ENCODE data around the gene PPDPF. TPM values are rescaled to one million over a fixed set of nuclear protein-coding genes. Genes with fewer than 3 reads are reported as not detected.

The PPDPF gene
- total RNA-seq, 2 donors from 2014 or later = 66.4 to 96.9 TPM

- ATAC-seq (no peak), DNase-seq (ENCODE audit: low spot score) (no peak)
- Mint-ChIP-seq H3K4me1 (ENCODE audit: low read depth in 2 of 2) (no peaks in the 10 kb centered on the region), H3K4me3 (no peak overlapping the region), H3K36me3 (no peaks in the 10 kb centered on the region), H3K9me3 (no peaks in the 10 kb centered on the region), H3K27ac (no peak overlapping the region), H3K27me3 (peaks cover 0 to 11% of the 10 kb centered on the region in 2 donors)
Observed at GRCh38 chr20:63500151-63500901, 20.2 kb upstream of the PPDPF start.

- Mint-ChIP-seq H3K27me3 (peaks cover 0 to 11% of the 10 kb centered on the region in 2 donors), H3K4me1 (ENCODE audit: low read depth in 2 of 2) (no peaks in the 10 kb centered on the region), H3K27ac (no peak overlapping the region), H3K36me3 (no peaks in the 10 kb centered on the region), H3K4me3 (no peak overlapping the region), H3K9me3 (no peaks in the 10 kb centered on the region)
- DNase-seq (ENCODE audit: low spot score) (no peak), ATAC-seq (no peak)
Observed at GRCh38 chr20:63500902-63501817, 19.4 kb upstream of the PPDPF start.

GRCh38 chr20:63501818-63502670 is 18.5 kb upstream of the PPDPF start:
- ATAC-seq = no peak
- H3K9me3 Mint-ChIP-seq = no peaks in the 10 kb centered on the region
- peak; percentile 49 for DNase-seq (ENCODE audit: low spot score)
- no peak overlapping the region for H3K4me3 Mint-ChIP-seq
- no peaks in the 10 kb centered on the region for H3K4me1 Mint-ChIP-seq (ENCODE audit: low read depth in 2 of 2)
- H3K36me3 Mint-ChIP-seq = no peaks in the 10 kb centered on the region
- no peak overlapping the region for H3K27ac Mint-ChIP-seq
- H3K27me3 Mint-ChIP-seq = peaks cover 5 to 11% of the 10 kb centered on the region in 2 donors

GRCh38 chr20:63502671-63503172 is 17.8 kb upstream of the PPDPF start:
- DNase-seq (ENCODE audit: low spot score) (peak; percentile 22), ATAC-seq (no peak)
- H3K36me3 Mint-ChIP-seq = no peaks in the 10 kb centered on the region
- H3K27me3 Mint-ChIP-seq = peaks cover 5 to 11% of the 10 kb centered on the region in 2 donors
- H3K27ac Mint-ChIP-seq = no peak overlapping the region
- no peaks in the 10 kb centered on the region for H3K4me1 Mint-ChIP-seq (ENCODE audit: low read depth in 2 of 2)
- no peaks in the 10 kb centered on the region for H3K9me3 Mint-ChIP-seq
- no peak overlapping the region for H3K4me3 Mint-ChIP-seq

- Mint-ChIP-seq H3K4me3 (no peak overlapping the region), H3K9me3 (no peaks in the 10 kb centered on the region), H3K36me3 (no peaks in the 10 kb centered on the region)
Observed at GRCh38 chr20:63503524-63503923, 17.0 kb upstream of the PPDPF start.

GRCh38 chr20:63504642-63505041 is 15.9 kb upstream of the PPDPF start:
- Mint-ChIP-seq H3K4me1 (ENCODE audit: low read depth in 2 of 2) (no peaks in the 10 kb centered on the region), H3K36me3 (no peaks in the 10 kb centered on the region), H3K4me3 (no peak overlapping the region), H3K9me3 (no peaks in the 10 kb centered on the region), H3K27me3 (peaks cover 14 to 22% of the 10 kb centered on the region in 2 donors), H3K27ac (no peak overlapping the region)
- ATAC-seq (no peak), DNase-seq (ENCODE audit: low spot score) (no peak)

More at GRCh38 chr20:63503524-63503923, 17.0 kb upstream of the PPDPF start:
- DNase-seq (ENCODE audit: low spot score) = no peak
- no peaks in the 10 kb centered on the region for H3K4me1 Mint-ChIP-seq (ENCODE audit: low read depth in 2 of 2)
- H3K27ac Mint-ChIP-seq = no peak overlapping the region
- H3K27me3 Mint-ChIP-seq = peaks cover 5 to 16% of the 10 kb centered on the region in 2 donors
- ATAC-seq = no peak

- Mint-ChIP-seq H3K27ac (no peak overlapping the region), H3K36me3 (no peaks in the 10 kb centered on the region), H3K4me1 (ENCODE audit: low read depth in 2 of 2) (no peaks in the 10 kb centered on the region), H3K27me3 (peaks cover 19 to 24% of the 10 kb centered on the region in 2 donors), H3K4me3 (no peak overlapping the region), H3K9me3 (no peaks in the 10 kb centered on the region)
- no peak for ATAC-seq
- peak; percentile 13 for DNase-seq (ENCODE audit: low spot score)
Observed at GRCh38 chr20:63505281-63505680, 15.3 kb upstream of the PPDPF start.

GRCh38 chr20:63505723-63506122 is 14.8 kb upstream of the PPDPF start:
- H3K36me3 Mint-ChIP-seq = no peaks in the 10 kb centered on the region
- ATAC-seq = no peak

GRCh38 chr20:63507083-63507743 is 13.4 kb upstream of the PPDPF start:
- no peak for ATAC-seq
- no peaks in the 10 kb centered on the region for H3K4me1 Mint-ChIP-seq (ENCODE audit: low read depth in 2 of 2)
- peaks cover 24 to 27% of the 10 kb centered on the region in 2 donors for H3K27me3 Mint-ChIP-seq
- no peak for DNase-seq (ENCODE audit: low spot score)
- H3K4me3 Mint-ChIP-seq = peak overlapping the region; percentile 9
- no peak overlapping the region for H3K27ac Mint-ChIP-seq
- no peaks in the 10 kb centered on the region for H3K9me3 Mint-ChIP-seq
- H3K36me3 Mint-ChIP-seq = no peaks in the 10 kb centered on the region

More at GRCh38 chr20:63505723-63506122, 14.8 kb upstream of the PPDPF start:
- H3K27ac Mint-ChIP-seq = no peak overlapping the region
- no peaks in the 10 kb centered on the region for H3K4me1 Mint-ChIP-seq (ENCODE audit: low read depth in 2 of 2)
- H3K27me3 Mint-ChIP-seq = peaks cover 19 to 24% of the 10 kb centered on the region in 2 donors
- DNase-seq (ENCODE audit: low spot score) = no peak
- H3K4me3 Mint-ChIP-seq = no peak overlapping the region
- H3K9me3 Mint-ChIP-seq = no peaks in the 10 kb centered on the region

- Mint-ChIP-seq H3K4me1 (ENCODE audit: low read depth in 2 of 2) (peaks cover 0 to 1% of the 10 kb centered on the region in 2 donors), H3K4me3 (no peak overlapping the region), H3K27me3 (peaks cover 32 to 34% of the 10 kb centered on the region in 2 donors), H3K27ac (no peak overlapping the region), H3K9me3 (no peaks in the 10 kb centered on the region), H3K36me3 (no peaks in the 10 kb centered on the region)
- peak; percentile 36 to 65 for ATAC-seq
- peak; percentile 41 for DNase-seq (ENCODE audit: low spot score)
Observed at GRCh38 chr20:63508072-63508768, 12.3 kb upstream of the PPDPF start.

GRCh38 chr20:63509088-63509564 is 11.4 kb upstream of the PPDPF start:
- Mint-ChIP-seq H3K4me1 (ENCODE audit: low read depth in 2 of 2) (peaks cover 0 to 4% of the 10 kb centered on the region in 2 donors), H3K4me3 (no peak overlapping the region), H3K27ac (no peak overlapping the region), H3K27me3 (peaks cover 30 to 37% of the 10 kb centered on the region in 2 donors), H3K9me3 (no peaks in the 10 kb centered on the region), H3K36me3 (no peaks in the 10 kb centered on the region)
- ATAC-seq (no peak), DNase-seq (ENCODE audit: low spot score) (peak; percentile 28)

GRCh38 chr20:63513207-63513606 is 7.4 kb upstream of the PPDPF start:
- ATAC-seq (no peak), DNase-seq (ENCODE audit: low spot score) (no peak)
- no peaks in the 10 kb centered on the region for H3K36me3 Mint-ChIP-seq
- no peak overlapping the region for H3K27ac Mint-ChIP-seq
- no peaks in the 10 kb centered on the region for H3K9me3 Mint-ChIP-seq
- peaks cover 20 to 32% of the 10 kb centered on the region in 2 donors for H3K27me3 Mint-ChIP-seq
- no peak overlapping the region for H3K4me3 Mint-ChIP-seq
- H3K4me1 Mint-ChIP-seq (ENCODE audit: low read depth in 2 of 2) = peaks cover 0 to 6% of the 10 kb centered on the region in 2 donors

Data from natural killer cell treated with Interleukin-12 subunit alpha and Interleukin-12 subunit beta and Interleukin-15 and Interleukin-18, amount 100 ng/mL, for 72 hours (primary cell).